Smooth muscle cell (in vitro differentiated cells): ENCODE measurements around the gene KIR3DL1. TPM values are rescaled to one million over a fixed set of nuclear protein-coding genes. Genes with fewer than 3 reads are reported as not detected.
"Not testable (repeated sequence)": the region's sequence is repeated elsewhere in the genome, so short reads cannot be mapped to it uniquely, and the experiment has no call there.

ENCODE experiments used
- DNase-seq: peaks from one replicate; lab custom pipeline; 2025; ENCODE audit not compliant: unreplicated experiment; lab: John Stamatoyannopoulos, UW
- H2AFZ ChIP-seq: fragments of 200-600 bp; sonication (generic); 2 replicates; pipeline ENCODE4 v1.6.0; 2016; ENCODE audit warnings: antibody characterized with exemption, low read depth, mild to moderate bottlenecking
- H3F3A ChIP-seq: fragments of 200-600 bp; sonication (generic); 2 replicates; pipeline ENCODE4 v1.6.0; 2017; ENCODE audit warnings: antibody characterized with exemption, low read depth
- H3K27ac ChIP-seq: fragments of 200-600 bp; sonication (generic); 2 replicates; pipeline ENCODE4 v1.5.1; 2016; ENCODE audit warnings: low read depth, mild to moderate bottlenecking
- H3K27me3 ChIP-seq: fragments of 200-600 bp; sonication (generic); 2 replicates; pipeline ENCODE4 v1.6.1; 2016; ENCODE audit warnings: low read depth, mild to moderate bottlenecking
- H3K36me3 ChIP-seq: fragments of 200-600 bp; sonication (generic); 2 replicates; pipeline ENCODE4 v1.5.1; 2016; ENCODE audit warnings: low read depth
- H3K4me1 ChIP-seq: fragments of 200-600 bp; sonication (generic); 2 replicates; pipeline ENCODE4 v1.5.1; 2016; ENCODE audit warnings: low read depth
- H3K4me2 ChIP-seq: fragments of 200-600 bp; sonication (generic); 2 replicates; pipeline ENCODE4 v1.6.0; 2016; ENCODE audit warnings: mild to moderate bottlenecking
- H3K4me3 ChIP-seq: fragments of 200-600 bp; sonication (generic); 2 replicates; pipeline ENCODE4 v1.5.1; 2016; ENCODE audit warnings: mild to moderate bottlenecking
- H3K79me2 ChIP-seq: fragments of 200-600 bp; sonication (generic); 2 replicates; pipeline ENCODE4 v1.6.0; 2016; ENCODE audit warnings: low read depth, mild to moderate bottlenecking
- H3K9ac ChIP-seq: fragments of 200-600 bp; sonication (generic); 2 replicates; pipeline ENCODE4 v1.6.0; 2016; ENCODE audit warnings: low read depth
- H3K9me3 ChIP-seq: fragments of 200-600 bp; sonication (generic); replicated peaks from 2 replicates; pipeline ENCODE4 v1.5.1; 2016; ENCODE audit warnings: low read depth
- H4K20me1 ChIP-seq: fragments of 200-600 bp; sonication (generic); 2 replicates; pipeline ENCODE4 v1.6.0; 2016; ENCODE audit warnings: low read depth
- WGBS: methylation state at CpG from one replicate; pipeline ENCODE4 v1.1.7; 2016; ENCODE audit warnings: low lambda C conversion rate; 5-methylcytosine and 5-hydroxymethylcytosine counted together
- polyA plus RNA-seq: library from polyadenylated mRNA; unstranded; fragments of >200 nt; fragmentation: Nextera tagmentation; extraction: Ambion mirVana; gene quantifications from 2 replicates; pipeline ENCODE4 v1.2.1, GENCODE V29; 2016
- total RNA-seq: library from RNA; depleted of rRNA; stranded (reverse); fragments of >200 nt; gene quantifications from 2 replicates; pipeline ENCODE4 v1.2.3, GENCODE V29; 2014
- TF ChIP-seq, protein P1 (sequence below): fragments of 200-600 bp; sonication (generic); IDR thresholded peaks from 2 replicates; pipeline ENCODE4 v1.5.1; 2017; ENCODE audit warnings: borderline replicate concordance, mild to moderate bottlenecking, antibody characterized with exemption; ENCODE audit not compliant: insufficient read depth, poor library complexity, severe bottlenecking

The KIR3DL1 gene
- total and polyA plus RNA-seq, 2 experiments from 2014 or later: not detected

- H3K4me2 ChIP-seq, H2AFZ ChIP-seq, H4K20me1 ChIP-seq, DNase-seq, H3K4me1 ChIP-seq, H3K27ac ChIP-seq, H3K79me2 ChIP-seq, H3K36me3 ChIP-seq, H3K9ac ChIP-seq, H3F3A ChIP-seq, H3K9me3 ChIP-seq, H3K4me3 ChIP-seq, H3K27me3 ChIP-seq: not testable (repeated sequence)
- whole genome bisulfite sequencing: 66% methylated on average over 7 of the region's 7 CpGs
These were observed 37.4 kb upstream of the KIR3DL1 start for GRCh38 chr19:54778896-54779295.

DNA sequence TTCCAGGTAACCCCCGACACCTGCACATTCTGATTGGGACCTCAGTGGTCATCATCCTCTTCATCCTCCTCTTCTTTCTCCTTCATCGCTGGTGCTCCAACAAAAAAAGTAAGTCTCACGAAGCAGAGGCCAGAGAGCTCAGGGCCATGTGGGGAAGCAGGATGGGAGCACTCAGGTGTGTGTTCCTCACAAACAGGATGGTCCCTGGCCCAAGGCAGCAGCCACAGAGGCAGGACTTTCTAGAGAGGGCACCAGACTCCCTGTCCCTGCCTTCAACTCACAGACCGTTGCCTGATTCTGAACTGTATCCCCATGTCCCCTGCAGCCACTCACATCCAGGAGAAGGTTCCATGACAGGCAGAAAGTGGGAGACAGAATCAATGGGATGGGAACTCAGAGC lies 33.4 kb upstream of the KIR3DL1 start:
- not testable (repeated sequence) for H3K27ac ChIP-seq, H3F3A ChIP-seq, H2AFZ ChIP-seq, H3K9ac ChIP-seq, H3K9me3 ChIP-seq, H3K4me1 ChIP-seq, DNase-seq, H3K79me2 ChIP-seq, H3K36me3 ChIP-seq, H3K4me3 ChIP-seq, H3K4me2 ChIP-seq, H4K20me1 ChIP-seq, H3K27me3 ChIP-seq
- WGBS: 67% methylated on average over 4 of the region's 4 CpGs

DNA sequence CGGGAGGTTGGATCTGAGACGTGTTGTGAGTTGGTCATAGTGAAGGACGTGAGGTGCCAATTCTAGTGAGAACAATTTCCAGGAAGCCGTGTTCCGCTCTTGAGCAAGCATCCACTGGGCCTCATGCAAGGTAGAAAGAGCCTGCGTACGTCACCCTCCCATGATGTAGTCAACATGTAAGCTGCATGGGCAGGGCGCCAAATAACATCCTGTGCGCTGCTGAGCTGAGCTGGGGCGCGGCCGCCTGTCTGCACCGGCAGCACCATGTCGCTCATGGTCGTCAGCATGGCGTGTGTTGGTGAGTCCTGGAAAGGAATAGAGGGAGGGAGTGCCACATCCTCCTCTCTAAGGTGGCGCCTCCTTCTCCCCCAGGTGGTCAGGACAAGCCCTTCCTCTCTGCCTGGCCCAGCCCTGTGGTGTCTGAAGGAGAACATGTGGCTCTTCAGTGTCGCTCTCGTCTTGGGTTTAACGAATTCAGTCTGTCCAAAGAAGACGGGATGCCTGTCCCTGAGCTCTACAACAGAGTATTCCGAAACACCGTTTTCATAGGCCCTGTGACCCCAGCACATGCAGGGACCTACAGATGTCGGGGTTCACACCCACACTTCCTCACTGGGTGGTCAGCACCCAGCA lies 30.1 kb upstream of the KIR3DL1 start:
- DNase-seq, H3K4me2 ChIP-seq, H3K4me3 ChIP-seq, H3K27ac ChIP-seq, H3K9ac ChIP-seq, H3K27me3 ChIP-seq, H3K36me3 ChIP-seq, H3K79me2 ChIP-seq, H2AFZ ChIP-seq, H3K4me1 ChIP-seq, H4K20me1 ChIP-seq, H3K9me3 ChIP-seq, H3F3A ChIP-seq: not testable (repeated sequence)
- WGBS: 77% methylated on average over 24 of the region's 24 CpGs

GRCh38 chr19:54788154-54788553 lies 28.1 kb upstream of the KIR3DL1 start:
- H3K79me2 ChIP-seq: not testable (repeated sequence)
- WGBS: 70% methylated on average over 6 of the region's 6 CpGs

DNA sequence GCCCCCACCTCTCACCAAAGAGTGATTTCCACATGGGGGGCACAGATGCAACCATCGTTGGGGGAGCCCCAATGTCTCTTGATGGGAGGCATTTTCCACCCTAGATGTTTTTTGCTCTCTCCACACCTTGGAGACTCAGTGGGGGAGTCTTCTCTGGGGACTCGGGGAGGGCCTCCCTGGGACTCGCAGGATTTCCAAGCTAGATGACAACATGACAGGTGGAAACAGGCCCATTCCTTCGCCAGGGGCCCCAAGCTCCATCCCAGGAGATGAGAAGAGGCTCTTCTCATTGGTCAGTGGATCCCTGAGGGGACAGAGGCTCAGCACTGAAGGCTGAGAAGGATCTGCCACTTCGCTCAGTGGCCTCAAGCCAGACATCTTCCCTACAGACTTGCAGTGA lies 25.6 kb upstream of the KIR3DL1 start:
- no peaks in the 10 kb centered on the region for H3K27me3 ChIP-seq
- no peaks in the 10 kb centered on the region for H4K20me1 ChIP-seq
- TF ChIP-seq, protein P1, sequence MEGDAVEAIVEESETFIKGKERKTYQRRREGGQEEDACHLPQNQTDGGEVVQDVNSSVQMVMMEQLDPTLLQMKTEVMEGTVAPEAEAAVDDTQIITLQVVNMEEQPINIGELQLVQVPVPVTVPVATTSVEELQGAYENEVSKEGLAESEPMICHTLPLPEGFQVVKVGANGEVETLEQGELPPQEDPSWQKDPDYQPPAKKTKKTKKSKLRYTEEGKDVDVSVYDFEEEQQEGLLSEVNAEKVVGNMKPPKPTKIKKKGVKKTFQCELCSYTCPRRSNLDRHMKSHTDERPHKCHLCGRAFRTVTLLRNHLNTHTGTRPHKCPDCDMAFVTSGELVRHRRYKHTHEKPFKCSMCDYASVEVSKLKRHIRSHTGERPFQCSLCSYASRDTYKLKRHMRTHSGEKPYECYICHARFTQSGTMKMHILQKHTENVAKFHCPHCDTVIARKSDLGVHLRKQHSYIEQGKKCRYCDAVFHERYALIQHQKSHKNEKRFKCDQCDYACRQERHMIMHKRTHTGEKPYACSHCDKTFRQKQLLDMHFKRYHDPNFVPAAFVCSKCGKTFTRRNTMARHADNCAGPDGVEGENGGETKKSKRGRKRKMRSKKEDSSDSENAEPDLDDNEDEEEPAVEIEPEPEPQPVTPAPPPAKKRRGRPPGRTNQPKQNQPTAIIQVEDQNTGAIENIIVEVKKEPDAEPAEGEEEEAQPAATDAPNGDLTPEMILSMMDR: no peak
- no peaks in the 10 kb centered on the region for H3K4me1 ChIP-seq
- no peaks in the 10 kb centered on the region for H3K9me3 ChIP-seq
- 51% methylated on average over 5 of the region's 5 CpGs for WGBS
- H3K4me2 ChIP-seq: no peak overlapping the region
- no peak for DNase-seq
- H2AFZ ChIP-seq: no peak overlapping the region
- H3K27ac ChIP-seq: no peak overlapping the region
- H3K4me3 ChIP-seq: no peak overlapping the region
- H3K9ac ChIP-seq: no peak overlapping the region
- no peaks in the 10 kb centered on the region for H3K79me2 ChIP-seq
- no peaks in the 10 kb centered on the region for H3K36me3 ChIP-seq
- no peaks in the 10 kb centered on the region for H3F3A ChIP-seq

More at GRCh38 chr19:54788154-54788553, 28.1 kb upstream of the KIR3DL1 start:
- DNase-seq, H3K36me3 ChIP-seq, H3K4me3 ChIP-seq, H4K20me1 ChIP-seq, H3K4me2 ChIP-seq, H3K9me3 ChIP-seq, H3K4me1 ChIP-seq, H3K27me3 ChIP-seq, H3F3A ChIP-seq, H3K9ac ChIP-seq, H3K27ac ChIP-seq, H2AFZ ChIP-seq: not testable (repeated sequence)
